HepG2 (cell line): ENCODE measurements around the gene BBOX1. TPM values are rescaled to one million over a fixed set of nuclear protein-coding genes. Genes with fewer than 3 reads are reported as not detected.

Experiments used
- ATAC-seq: fragments of 200-7000 bp; cut with Tn5 transposase; 3 replicates; pipeline ENCODE4 v1.9.1; 2020; ENCODE audit warnings: mild to moderate bottlenecking, moderate library complexity
- BruUV-seq: library from RNA; stranded (reverse); fragments of 400-500 nt; replicated peaks from 2 replicates; lab custom pipeline; 2021; lab: Mats Ljungman, UMichigan
- CTCF ChIA-PET: fragments of 300-600 bp; formaldehyde crosslinking; extraction: SDS; loops from one replicate; lab custom pipeline; 2021; ENCODE audit warnings: low total read pairs, inconsistent platforms, low intra/inter-chr PET ratio; lab: Yijun Ruan, JAX
- POLR2A ChIA-PET: fragments of 350-600 bp; sonication (Branson Sonifier 250); formaldehyde crosslinking; loops from one replicate; lab custom pipeline; 2020; ENCODE audit warnings: antibody characterized with exemption, inconsistent platforms; lab: Yijun Ruan, JAX
- DNase-seq: peaks from one replicate; pipeline ENCODE4 v3.0.0-alpha.2; 2015; ENCODE audit warnings: low spot score
- FAIRE-seq: peaks from 3 replicates; lab custom pipeline; 2011; peaks lifted over from hg19 to GRCh38; lab: Jason Lieb, UNC
- H2AFZ ChIP-seq: one replicate; pipeline ENCODE4 v1.6.1; 2011; ENCODE audit warnings: low read length, inconsistent platforms
- H3K27ac ChIP-seq: fragments of 300-600 bp; 3 replicates; pipeline ENCODE4 v1.8.0; 2011; ENCODE audit warnings: mixed run types, mild to moderate bottlenecking, mixed read lengths, low read length, inconsistent platforms; ENCODE audit not compliant: insufficient read depth; ENCODE audit errors: extremely low read length
- H3K27me3 ChIP-seq, 2 experiments: fragments of 200-600 bp in 1 of 2; 2 replicates in 1 of 2; 3 replicates in 1 of 2; pipeline versions ENCODE4 v1.6.0 to v1.8.0; 2011; ENCODE audit warnings: low read length in 2 of 2, mild to moderate bottlenecking in 2 of 2, moderate library complexity in 2 of 2, inconsistent platforms in 1 of 2; ENCODE audit not compliant: insufficient read depth in 2 of 2, control insufficient read depth in 1 of 2
- H3K36me3 ChIP-seq, 2 experiments: fragments of 200-600 bp in 1 of 2; replicated peaks in 1 of 2; 2 replicates in 1 of 2; 3 replicates in 1 of 2; pipeline versions ENCODE4 v1.5.1 to v1.8.0; 2011; ENCODE audit warnings: low read length in 2 of 2, inconsistent platforms in 1 of 2; ENCODE audit not compliant: insufficient read depth in 2 of 2, control insufficient read depth in 1 of 2
- H3K4me1 ChIP-seq: 2 replicates; pipeline ENCODE4 v1.5.1; 2012; ENCODE audit warnings: low read length, inconsistent platforms; ENCODE audit not compliant: insufficient read depth
- H3K4me2 ChIP-seq: 2 replicates; pipeline ENCODE4 v1.6.0; 2011; ENCODE audit warnings: low read depth, low read length, inconsistent platforms
- H3K4me3 ChIP-seq, 3 experiments: fragments of 200-600 bp in 1 of 3; sonication (generic), shearing (Covaris generic) in 1 of 3; replicated peaks in 1 of 3; 2 replicates each; pipeline ENCODE4 v1.5.1; 2011 to 2016; ENCODE audit warnings: low read length in 3 of 3, inconsistent platforms in 2 of 3, low read depth in 2 of 3, mild to moderate bottlenecking in 2 of 3, control low read depth in 1 of 3, mixed read lengths in 1 of 3; ENCODE audit not compliant: insufficient read depth in 1 of 3
- H3K79me2 ChIP-seq: one replicate; pipeline ENCODE4 v1.6.1; 2011; ENCODE audit warnings: low read length, inconsistent platforms; ENCODE audit not compliant: insufficient read depth
- H3K9ac ChIP-seq: 2 replicates; pipeline ENCODE4 v1.6.0; 2011; ENCODE audit warnings: mild to moderate bottlenecking, low read depth, low read length, inconsistent platforms; ENCODE audit not compliant: insufficient read depth
- H3K9me3 ChIP-seq: 2 replicates; pipeline ENCODE4 v1.5.1; 2012; ENCODE audit warnings: mild to moderate bottlenecking, low read length
- H4K20me1 ChIP-seq: 2 replicates; pipeline ENCODE4 v1.6.0; 2011; ENCODE audit warnings: inconsistent platforms, mild to moderate bottlenecking, low read length, moderate library complexity; ENCODE audit not compliant: insufficient read depth
- ADNP ChIP-seq: sonication (generic); formaldehyde crosslinking; IDR thresholded peaks from 2 replicates; pipeline ENCODE4 v1.4.0; 2020; ENCODE audit warnings: missing genetic modification reagents
- CHCHD3 ChIP-seq: sonication (generic); formaldehyde crosslinking; IDR thresholded peaks from 2 replicates; pipeline ENCODE4 v1.8.0; 2022; ENCODE audit warnings: mild to moderate bottlenecking, missing genetic modification reagents, moderate library complexity
- CREB1 ChIP-seq, 2 experiments: fragments of 450-650 bp in 1 of 2; IDR thresholded peaks; 2 replicates each; pipeline ENCODE4 v1.6.1; 2016 to 2017; ENCODE audit warnings: control low read depth in 1 of 2, mild to moderate bottlenecking in 1 of 2, missing compliant biosample characterization in 1 of 2, missing genetic modification characterization in 1 of 2
- FUBP1 ChIP-seq: sonication (generic); formaldehyde crosslinking; IDR thresholded peaks from 2 replicates; pipeline ENCODE4 v1.5.1; 2020; ENCODE audit warnings: missing genetic modification reagents, mild to moderate bottlenecking, borderline replicate concordance
- GMEB1 ChIP-seq: sonication (generic); formaldehyde crosslinking; IDR thresholded peaks from 2 replicates; pipeline ENCODE4 v1.5.1; 2020; ENCODE audit warnings: missing genetic modification reagents, mild to moderate bottlenecking, borderline replicate concordance
- IRF9 ChIP-seq: sonication (generic); formaldehyde crosslinking; IDR thresholded peaks from 2 replicates; pipeline ENCODE4 v1.8.0; 2022; ENCODE audit warnings: missing genetic modification reagents, mild to moderate bottlenecking, borderline replicate concordance
- POLR2AphosphoS2 ChIP-seq: IDR thresholded peaks from 2 replicates; pipeline ENCODE4 v1.6.1; 2011; ENCODE audit warnings: low read depth, low read length, improper control_type of control experiment
- RBM39 ChIP-seq: fragments of 200-400 bp; formaldehyde crosslinking; IDR thresholded peaks from one replicate; pipeline ENCODE4 v1.6.1; 2018; ENCODE audit warnings: antibody characterized with exemption, mild to moderate bottlenecking, low read depth, low read length; ENCODE audit not compliant: poor library complexity, severe bottlenecking
- REXO4 ChIP-seq: sonication (generic); formaldehyde crosslinking; IDR thresholded peaks from 2 replicates; pipeline ENCODE4 v1.8.0; 2022; ENCODE audit warnings: missing genetic modification reagents, mild to moderate bottlenecking, borderline replicate concordance
- SNAPC5 ChIP-seq: sonication (generic); formaldehyde crosslinking; IDR thresholded peaks from 2 replicates; pipeline ENCODE4 v1.8.1; 2023; ENCODE audit warnings: mild to moderate bottlenecking, missing genetic modification reagents, borderline replicate concordance
- YEATS4 ChIP-seq: sonication (generic); formaldehyde crosslinking; IDR thresholded peaks from 2 replicates; pipeline ENCODE4 v1.4.0; 2020; ENCODE audit warnings: missing genetic modification reagents, borderline replicate concordance
- ZSCAN9 ChIP-seq: IDR thresholded peaks from 2 replicates; pipeline ENCODE4 v1.6.1; 2016; ENCODE audit warnings: borderline replicate concordance
- WGBS: methylation state at CpG from one replicate; pipeline ENCODE4 v1.1.6; 2017; ENCODE audit warnings: low lambda C conversion rate; 5-methylcytosine and 5-hydroxymethylcytosine counted together
- in situ Hi-C: cut with HindIII; loops from 2 replicates; pipeline ENCODE4 v1.10.0; 2017; ENCODE audit warnings: low pct_unique_long_range_greater_than_20kb; ENCODE audit not compliant: extremely low pct_ligation_motif_present
- intact Hi-C: fragments of 100-400 bp; cut with micrococcal nuclease; formaldehyde crosslinking; loops from one replicate; pipeline ENCODE4 v1.10.0; 2022; ENCODE audit not compliant: unreplicated experiment
- polyA plus RNA-seq, 8 experiments: library from polyadenylated mRNA; depleted of rRNA in 3 of 8; stranded (reverse) in 7 of 8; unstranded in 1 of 8; fragments of >200 nt; fragmentation: Illumina TruSeq in 4 of 8; extraction: Trizol in 4 of 8; gene quantifications; 2 replicates each; pipeline versions ENCODE4 v1.2.1 to v1.2.3, GENCODE V29; 2011 to 2016; ENCODE audit warnings: low read depth in 4 of 8, missing spikeins in 1 of 8, mixed read lengths in 1 of 8; ENCODE audit not compliant: insufficient read depth in 1 of 8
- total RNA-seq, 5 experiments: library from RNA; depleted of rRNA; stranded (reverse); fragments of >200 nt; fragmentation: Illumina TruSeq; extraction: Trizol; gene quantifications; 2 replicates each; pipeline ENCODE4 v1.2.3, GENCODE V29; 2016; ENCODE audit warnings: low read depth in 1 of 5

The BBOX1 gene
- total and polyA plus RNA-seq, 2 of the 13 experiments (the other 11 are each of a cell fraction or from before 2014, with no cell fraction given), result not detected

GRCh38 chr11:27004103-27004502 is 36.5 kb upstream of the BBOX1 start:
- no peaks in the 10 kb centered on the region for H3K27me3 ChIP-seq
- no peak overlapping the region for H3K4me2 ChIP-seq
- H3K9me3 ChIP-seq, result no peaks in the 10 kb centered on the region
- H3K9ac ChIP-seq, result no peak overlapping the region
- TF ChIP-seq CREB1 (IDR thresholded peaks at IDR 0.05) (no peak), CREB1 (CRISPR knock-in tag; IDR thresholded peaks at IDR 0.05) (no peak), RBM39 (no peak), IRF9 (CRISPR knock-in tag) (no peak), SNAPC5 (CRISPR knock-in tag) (no peak), ADNP (CRISPR knock-in tag) (no peak), POLR2AphosphoS2 (no peak), CHCHD3 (CRISPR knock-in tag) (no peak), YEATS4 (CRISPR knock-in tag) (no peak), REXO4 (CRISPR knock-in tag) (no peak), FUBP1 (CRISPR knock-in tag) (no peak), ZSCAN9 (CRISPR knock-in tag) (no peak), GMEB1 (CRISPR knock-in tag) (no peak)
- 0% methylated on average over 1 of the region's 2 CpGs for WGBS
- FAIRE-seq, result no peak
- H3K36me3 ChIP-seq, result no peaks in the 10 kb centered on the region
- ChIA-PET CTCF (no interaction called here), POLR2A (no interaction called here)
- no peak for DNase-seq
- in situ Hi-C loops, result no loop called here
- H3K79me2 ChIP-seq, result no peaks in the 10 kb centered on the region
- no peaks in the 10 kb centered on the region for H4K20me1 ChIP-seq
- no peak for ATAC-seq
- intact Hi-C loops, result no loop called here
- H3K4me1 ChIP-seq, result no peaks in the 10 kb centered on the region
- no peak overlapping the region for H2AFZ ChIP-seq
- no TSS peak for BruUV-seq
- H3K27ac ChIP-seq, result no peak overlapping the region
- no peak overlapping the region for H3K4me3 ChIP-seq
